GM12891 (cell line): Measurements from ENCODE around the gene MYO15A.

ENCODE experiments used
- POLR2A ChIP-seq: IDR thresholded peaks from 2 replicates; pipeline ENCODE4 v1.6.1; 2011; ENCODE audit warnings: low read depth, low read length, control low read depth
- TAF1 ChIP-seq: IDR thresholded peaks from 2 replicates; pipeline ENCODE4 v1.6.1; 2011; ENCODE audit warnings: low read depth, low read length, control low read depth

DNA sequence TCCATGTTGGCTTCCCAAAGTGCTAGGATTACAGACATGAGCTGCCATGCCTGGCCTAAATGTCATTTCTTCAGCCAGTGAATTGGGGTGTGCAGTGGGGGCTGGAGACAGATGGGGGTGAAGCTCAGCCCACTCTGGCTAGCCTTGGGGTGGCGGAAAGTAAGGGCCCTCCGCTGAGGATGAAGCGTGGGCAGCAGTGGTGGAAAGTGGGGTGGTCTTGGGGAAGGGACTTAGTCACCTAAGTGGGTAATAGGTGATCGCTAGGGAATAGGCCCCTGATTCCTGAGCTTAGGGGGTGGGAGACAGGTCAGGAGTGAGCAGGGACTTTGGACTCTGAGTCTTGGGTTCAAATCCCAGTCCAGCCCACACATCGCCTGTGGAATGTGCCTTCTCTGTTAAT, 119.1 kb downstream of the MYO15A start:
- TF ChIP-seq TAF1 (no peak), POLR2A (no peak)
